Retinal pigment epithelial cell (primary cell): ENCODE data around the gene IGFBP5.

ENCODE experiments used
- DNase-seq: peaks from one replicate; pipeline ENCODE4 v3.0.0-alpha.2; 2010; ENCODE audit warnings: low read depth
- H3K4me3 ChIP-seq: 2 replicates; pipeline ENCODE4 v1.5.1; 2011; ENCODE audit warnings: mild to moderate bottlenecking, low read length, control low read depth, moderate library complexity
- TF ChIP-seq, protein P1 (sequence below): conservative IDR thresholded peaks from 2 replicates; pipeline ENCODE4 v1.5.1; 2011; ENCODE audit warnings: low read depth, low read length, control low read depth, inconsistent platforms

IGFBP5 gene

GRCh38 chr2:216626168-216626874 lies 69.0 kb downstream of the IGFBP5 start:
- no peak overlapping the region for H3K4me3 ChIP-seq
- no peak for DNase-seq
- TF ChIP-seq, protein P1, sequence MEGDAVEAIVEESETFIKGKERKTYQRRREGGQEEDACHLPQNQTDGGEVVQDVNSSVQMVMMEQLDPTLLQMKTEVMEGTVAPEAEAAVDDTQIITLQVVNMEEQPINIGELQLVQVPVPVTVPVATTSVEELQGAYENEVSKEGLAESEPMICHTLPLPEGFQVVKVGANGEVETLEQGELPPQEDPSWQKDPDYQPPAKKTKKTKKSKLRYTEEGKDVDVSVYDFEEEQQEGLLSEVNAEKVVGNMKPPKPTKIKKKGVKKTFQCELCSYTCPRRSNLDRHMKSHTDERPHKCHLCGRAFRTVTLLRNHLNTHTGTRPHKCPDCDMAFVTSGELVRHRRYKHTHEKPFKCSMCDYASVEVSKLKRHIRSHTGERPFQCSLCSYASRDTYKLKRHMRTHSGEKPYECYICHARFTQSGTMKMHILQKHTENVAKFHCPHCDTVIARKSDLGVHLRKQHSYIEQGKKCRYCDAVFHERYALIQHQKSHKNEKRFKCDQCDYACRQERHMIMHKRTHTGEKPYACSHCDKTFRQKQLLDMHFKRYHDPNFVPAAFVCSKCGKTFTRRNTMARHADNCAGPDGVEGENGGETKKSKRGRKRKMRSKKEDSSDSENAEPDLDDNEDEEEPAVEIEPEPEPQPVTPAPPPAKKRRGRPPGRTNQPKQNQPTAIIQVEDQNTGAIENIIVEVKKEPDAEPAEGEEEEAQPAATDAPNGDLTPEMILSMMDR: no peak

DNA sequence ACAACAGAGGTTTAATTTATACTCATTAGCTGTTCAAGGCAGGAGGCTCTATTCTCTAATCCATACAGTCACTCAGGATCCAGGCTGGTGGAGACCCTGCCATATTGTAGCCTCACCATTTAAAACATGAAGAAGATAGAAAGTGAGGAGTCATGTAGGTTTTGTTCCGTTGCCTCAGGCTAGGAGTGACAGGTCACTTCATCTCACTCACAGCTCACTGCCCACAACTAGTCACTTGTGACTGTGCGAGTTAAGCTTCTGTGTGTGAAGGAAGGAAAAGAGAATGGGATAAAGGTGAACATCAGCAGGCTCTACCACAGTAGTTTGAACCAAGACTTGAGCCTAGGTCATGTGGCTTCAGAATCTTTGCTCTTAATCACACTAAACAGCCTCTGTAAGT lies 71.1 kb downstream of the IGFBP5 start:
- no peak for DNase-seq
- no peak overlapping the region for H3K4me3 ChIP-seq
- TF ChIP-seq, protein P1: no peak

DNA sequence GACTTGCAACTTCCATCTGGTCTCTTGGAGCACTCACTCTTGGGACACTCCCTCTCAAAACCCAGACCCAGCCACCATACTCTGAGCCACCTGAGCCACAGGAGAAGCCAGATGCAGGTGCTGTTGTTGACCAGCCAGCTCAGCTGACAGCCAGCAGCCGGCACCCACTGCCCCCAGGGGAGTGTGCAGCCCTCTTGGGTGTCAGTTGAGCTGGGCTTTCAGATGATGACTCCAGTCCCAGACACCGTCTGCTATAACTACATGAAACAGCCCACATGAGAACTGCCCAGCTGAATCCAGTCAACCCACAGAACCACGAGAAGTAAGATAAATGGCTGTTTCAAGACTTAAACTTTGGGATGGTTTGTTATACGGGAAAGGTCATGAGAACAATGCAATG lies 72.8 kb downstream of the IGFBP5 start:
- TF ChIP-seq, protein P1: no peak
- H3K4me3 ChIP-seq: no peak overlapping the region
- no peak for DNase-seq
